Suprapubic skin (tissue), 4 donors: Measurements from ENCODE around the gene RXRA.

Experiments
- EP300 ChIP-seq: sonication (generic); formaldehyde crosslinking; IDR thresholded peaks from one replicate; pipeline ENCODE4 v1.6.1; 2017; ENCODE audit warnings: antibody characterized with exemption
- POLR2A ChIP-seq, 2 donors: fragments of 450-650 bp; IDR thresholded peaks; one replicate each; pipeline ENCODE4 v1.6.1; 2017; ENCODE audit warnings: antibody characterized with exemption in 2 of 2, mild to moderate bottlenecking in 2 of 2, moderate library complexity in 2 of 2
- POLR2AphosphoS5 ChIP-seq, 3 donors: sonication (generic); formaldehyde crosslinking; IDR thresholded peaks; one replicate each; pipeline ENCODE4 v1.6.1; 2017; ENCODE audit warnings: antibody characterized with exemption in 3 of 3
- TF ChIP-seq, protein P1 (sequence below), 2 donors: fragments of 200-600 bp in 1 of 2; fragments of 450-650 bp in 1 of 2; sonication (generic) in 1 of 2; IDR thresholded peaks; one replicate each; pipeline ENCODE4 v1.5.1; 2016 to 2019; ENCODE audit warnings: antibody characterized with exemption in 2 of 2, mild to moderate bottlenecking in 1 of 2, moderate library complexity in 1 of 2

DNA sequence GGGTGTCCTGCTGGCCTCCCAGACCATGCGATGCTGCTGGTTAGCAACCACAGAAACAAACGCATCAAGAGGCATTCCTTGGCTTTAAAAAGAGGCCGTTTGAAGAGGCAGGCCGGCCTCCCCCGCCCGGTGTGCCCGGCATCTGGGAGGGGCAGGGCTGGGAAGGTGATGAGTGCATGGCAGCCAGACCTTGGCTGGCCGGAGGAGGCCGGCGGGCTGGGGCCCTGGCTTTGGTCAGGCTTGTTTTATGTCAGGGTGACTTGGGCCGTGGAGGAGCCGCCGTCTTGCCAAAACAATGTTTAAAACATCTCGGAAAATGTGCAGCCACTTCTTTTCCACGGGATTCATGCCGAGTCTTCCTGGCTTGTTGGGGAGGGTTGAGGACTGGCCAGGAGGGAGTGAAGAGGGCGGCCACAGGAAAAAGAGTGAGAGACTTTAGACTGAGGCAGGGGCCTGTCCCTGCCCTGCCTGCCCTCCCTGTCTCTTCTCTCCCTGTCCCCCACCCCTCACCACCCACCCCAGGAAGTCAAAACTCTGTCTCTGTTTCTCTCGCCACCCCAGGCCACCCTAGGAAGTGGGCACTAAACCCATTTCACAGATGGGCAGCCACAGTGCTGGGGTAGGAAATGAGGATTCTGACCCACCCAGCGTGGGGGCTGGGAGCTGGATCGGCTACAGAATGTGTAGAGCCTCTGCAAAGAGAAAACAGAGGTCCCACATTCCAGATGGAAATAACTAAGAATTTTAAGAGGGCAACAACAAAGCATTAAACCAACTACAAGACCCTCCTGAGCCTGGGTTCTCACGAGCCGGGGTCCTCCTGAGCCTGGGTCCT is 143.0 kb downstream of the RXRA start:
- TF ChIP-seq, protein P1, sequence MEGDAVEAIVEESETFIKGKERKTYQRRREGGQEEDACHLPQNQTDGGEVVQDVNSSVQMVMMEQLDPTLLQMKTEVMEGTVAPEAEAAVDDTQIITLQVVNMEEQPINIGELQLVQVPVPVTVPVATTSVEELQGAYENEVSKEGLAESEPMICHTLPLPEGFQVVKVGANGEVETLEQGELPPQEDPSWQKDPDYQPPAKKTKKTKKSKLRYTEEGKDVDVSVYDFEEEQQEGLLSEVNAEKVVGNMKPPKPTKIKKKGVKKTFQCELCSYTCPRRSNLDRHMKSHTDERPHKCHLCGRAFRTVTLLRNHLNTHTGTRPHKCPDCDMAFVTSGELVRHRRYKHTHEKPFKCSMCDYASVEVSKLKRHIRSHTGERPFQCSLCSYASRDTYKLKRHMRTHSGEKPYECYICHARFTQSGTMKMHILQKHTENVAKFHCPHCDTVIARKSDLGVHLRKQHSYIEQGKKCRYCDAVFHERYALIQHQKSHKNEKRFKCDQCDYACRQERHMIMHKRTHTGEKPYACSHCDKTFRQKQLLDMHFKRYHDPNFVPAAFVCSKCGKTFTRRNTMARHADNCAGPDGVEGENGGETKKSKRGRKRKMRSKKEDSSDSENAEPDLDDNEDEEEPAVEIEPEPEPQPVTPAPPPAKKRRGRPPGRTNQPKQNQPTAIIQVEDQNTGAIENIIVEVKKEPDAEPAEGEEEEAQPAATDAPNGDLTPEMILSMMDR (IDR thresholded peaks at IDR 0.05), result no peak
- TF ChIP-seq POLR2A (IDR thresholded peaks at IDR 0.05), result no peak
- no peak for TF ChIP-seq POLR2AphosphoS5 (IDR thresholded peaks at IDR 0.05)
- TF ChIP-seq EP300, result no peak
